IPS-18a (cell line): ENCODE results near the gene WASF2.

Source experiments
- H3K27ac ChIP-seq: one replicate; pipeline ENCODE4 v1.5.1; 2013; ENCODE audit warnings: low read length
- H3K27me3 ChIP-seq: one replicate; pipeline ENCODE4 v1.6.1; 2013; ENCODE audit warnings: mild to moderate bottlenecking, low read length; ENCODE audit not compliant: control insufficient read depth, insufficient read depth
- H3K36me3 ChIP-seq: one replicate; pipeline ENCODE4 v1.6.1; 2013; ENCODE audit warnings: low read depth, low read length; ENCODE audit not compliant: control insufficient read depth
- H3K4me1 ChIP-seq: one replicate; pipeline ENCODE4 v1.6.1; 2013; ENCODE audit warnings: low read depth, low read length; ENCODE audit not compliant: control insufficient read depth
- H3K4me3 ChIP-seq: one replicate; pipeline ENCODE4 v1.5.1; 2013; ENCODE audit warnings: low read length
- H3K9ac ChIP-seq: one replicate; pipeline ENCODE4 v1.6.1; 2013; ENCODE audit warnings: mild to moderate bottlenecking, low read length, moderate library complexity
- H3K9me3 ChIP-seq: one replicate; pipeline ENCODE4 v1.6.1; 2013; ENCODE audit warnings: low read depth, low read length; ENCODE audit not compliant: control insufficient read depth

The WASF2 gene

GRCh38 chr1:27527890-27528817 lies 38.2 kb upstream of the WASF2 start:
- H3K4me1 ChIP-seq: peaks cover 36% of the 10 kb centered on the region
- peak overlapping the region; percentile 34 for H3K9ac ChIP-seq
- no peak overlapping the region for H3K27ac ChIP-seq
- peak overlapping the region; percentile 52 for H3K4me3 ChIP-seq
- no peaks in the 10 kb centered on the region for H3K36me3 ChIP-seq
- H3K9me3 ChIP-seq: no peaks in the 10 kb centered on the region
- H3K27me3 ChIP-seq: peaks cover 4% of the 10 kb centered on the region

- H3K4me3 ChIP-seq: peak overlapping the region; percentile 52
- no peaks in the 10 kb centered on the region for H3K36me3 ChIP-seq
- peaks cover 42% of the 10 kb centered on the region for H3K4me1 ChIP-seq
- H3K9ac ChIP-seq: peak overlapping the region; percentile 44
- no peaks in the 10 kb centered on the region for H3K9me3 ChIP-seq
- H3K27ac ChIP-seq: peak overlapping the region; percentile 26
- H3K27me3 ChIP-seq: peaks cover 4% of the 10 kb centered on the region
Measured at GRCh38 chr1:27527223-27527889, 37.4 kb upstream of the WASF2 start.

- Histone ChIP-seq H3K27me3 (peaks cover 4% of the 10 kb centered on the region), H3K4me3 (peak overlapping the region; percentile 52), H3K27ac (peak overlapping the region; percentile 26), H3K9ac (peak overlapping the region; percentile 44), H3K4me1 (peaks cover 42% of the 10 kb centered on the region), H3K36me3 (no peaks in the 10 kb centered on the region), H3K9me3 (no peaks in the 10 kb centered on the region)
Measured at GRCh38 chr1:27526569-27527222, 36.7 kb upstream of the WASF2 start.

- Histone ChIP-seq H3K9me3 (no peaks in the 10 kb centered on the region), H3K9ac (no peak overlapping the region), H3K4me3 (peak overlapping the region; percentile 25), H3K4me1 (peaks cover 42% of the 10 kb centered on the region), H3K27me3 (peaks cover 4% of the 10 kb centered on the region), H3K27ac (no peak overlapping the region), H3K36me3 (no peaks in the 10 kb centered on the region)
Measured at GRCh38 chr1:27525296-27526272, 35.6 kb upstream of the WASF2 start.

- Histone ChIP-seq H3K36me3 (no peaks in the 10 kb centered on the region), H3K9ac (no peak overlapping the region), H3K4me3 (no peak overlapping the region), H3K4me1 (peaks cover 43% of the 10 kb centered on the region), H3K27ac (no peak overlapping the region), H3K27me3 (peaks cover 2% of the 10 kb centered on the region), H3K9me3 (no peaks in the 10 kb centered on the region)
Measured at GRCh38 chr1:27523337-27524020, 33.5 kb upstream of the WASF2 start.

GRCh38 chr1:27522432-27523336 lies 32.7 kb upstream of the WASF2 start:
- Histone ChIP-seq H3K36me3 (no peaks in the 10 kb centered on the region), H3K4me1 (peaks cover 41% of the 10 kb centered on the region), H3K9ac (peak overlapping the region; percentile 28), H3K27ac (no peak overlapping the region), H3K27me3 (no peaks in the 10 kb centered on the region), H3K4me3 (no peak overlapping the region), H3K9me3 (no peaks in the 10 kb centered on the region)

- Histone ChIP-seq H3K4me1 (peaks cover 40% of the 10 kb centered on the region), H3K36me3 (no peaks in the 10 kb centered on the region), H3K4me3 (no peak overlapping the region), H3K9ac (no peak overlapping the region), H3K9me3 (no peaks in the 10 kb centered on the region), H3K27me3 (no peaks in the 10 kb centered on the region), H3K27ac (no peak overlapping the region)
Measured at GRCh38 chr1:27521861-27522431, 32.0 kb upstream of the WASF2 start.

GRCh38 chr1:27521336-27521831 lies 31.4 kb upstream of the WASF2 start:
- H3K27me3 ChIP-seq: no peaks in the 10 kb centered on the region
- no peak overlapping the region for H3K9ac ChIP-seq
- H3K4me3 ChIP-seq: no peak overlapping the region
- no peak overlapping the region for H3K27ac ChIP-seq
- H3K4me1 ChIP-seq: peaks cover 34% of the 10 kb centered on the region
- H3K9me3 ChIP-seq: no peaks in the 10 kb centered on the region
- no peaks in the 10 kb centered on the region for H3K36me3 ChIP-seq

- Histone ChIP-seq H3K36me3 (no peaks in the 10 kb centered on the region), H3K9ac (no peak overlapping the region), H3K9me3 (no peaks in the 10 kb centered on the region), H3K4me1 (peaks cover 27% of the 10 kb centered on the region), H3K27me3 (no peaks in the 10 kb centered on the region), H3K4me3 (no peak overlapping the region), H3K27ac (no peak overlapping the region)
Measured at GRCh38 chr1:27520651-27521050, 30.7 kb upstream of the WASF2 start.
